Measurements from ENCODE around the gene INF2. TPM values are rescaled to one million over a fixed set of nuclear protein-coding genes. Genes with fewer than 3 reads are reported as not detected.
"Not testable (repeated sequence)": the region's sequence is repeated elsewhere in the genome, so short reads cannot be mapped to it uniquely, and the experiment has no call there.

The INF2 gene
- polyA plus RNA-seq (2013, experiment 1 of 2; ENCODE audit: insufficient read length): 56.1 TPM
- polyA plus RNA-seq (2013, experiment 2 of 2; ENCODE audit: insufficient read length): 55.1 TPM

GRCh38 chr14:104689109-104689880 is at the start of gene INF2:
TSS of gene INF2 (plus strand) at chr14:104689618. CDS start at chr14:104701366, 11,748 bp downstream.
- peak; percentile 68 for DNase-seq

DNA sequence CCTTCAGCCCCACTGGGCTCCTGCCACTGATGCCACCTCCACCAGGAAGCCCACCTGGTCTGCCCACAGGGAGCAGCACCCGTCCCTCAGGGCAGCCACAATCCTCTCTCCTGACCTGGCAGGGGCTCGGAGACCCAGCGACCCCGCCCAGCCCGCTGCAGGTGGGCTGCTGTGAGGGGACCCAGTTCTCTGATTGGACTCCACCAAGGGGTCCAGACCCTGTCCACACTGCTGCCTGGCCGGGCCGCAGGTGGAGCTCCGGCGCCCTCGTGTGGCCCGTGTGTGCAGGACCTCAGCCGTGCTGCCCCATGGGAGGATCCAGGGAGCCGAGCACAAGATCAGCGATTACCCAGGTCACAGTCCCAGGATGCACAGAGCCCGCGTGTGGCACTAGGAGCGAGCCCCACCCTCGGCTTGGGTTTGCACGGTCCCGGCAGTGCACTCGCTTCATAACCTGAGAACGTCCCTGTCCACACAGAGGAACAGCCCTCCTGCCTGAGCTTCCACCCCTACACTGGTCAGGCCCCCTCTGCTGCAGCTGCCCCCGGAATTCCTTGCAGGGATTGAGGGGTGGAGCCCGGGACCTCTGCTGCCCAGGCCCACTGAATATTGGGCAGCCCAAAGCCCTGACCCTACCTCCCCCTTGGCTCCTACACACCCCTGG is 49.4 kb upstream of the INF2 start:
- peak; percentile 49 for DNase-seq

DNA sequence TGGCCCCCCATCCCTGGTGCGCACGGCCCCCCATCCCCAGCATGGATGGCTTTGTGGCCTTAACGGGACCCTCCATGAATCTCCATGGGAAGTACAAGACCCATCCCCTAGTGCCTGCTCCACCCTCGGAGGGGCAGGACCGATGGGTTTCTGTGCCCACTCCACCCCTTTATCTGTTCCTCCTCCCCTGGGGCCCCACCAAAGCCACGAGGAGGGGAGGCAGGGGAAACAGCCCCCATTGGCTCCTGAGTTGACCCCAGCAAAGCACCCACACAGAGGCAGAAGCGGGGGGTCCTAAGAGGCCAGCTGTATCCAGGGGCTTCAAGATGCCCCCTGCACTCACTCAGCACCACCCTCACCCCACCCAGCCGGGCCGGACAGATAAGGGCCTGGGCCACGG is 48.7 kb upstream of the INF2 start:
- no peak for DNase-seq

DNA sequence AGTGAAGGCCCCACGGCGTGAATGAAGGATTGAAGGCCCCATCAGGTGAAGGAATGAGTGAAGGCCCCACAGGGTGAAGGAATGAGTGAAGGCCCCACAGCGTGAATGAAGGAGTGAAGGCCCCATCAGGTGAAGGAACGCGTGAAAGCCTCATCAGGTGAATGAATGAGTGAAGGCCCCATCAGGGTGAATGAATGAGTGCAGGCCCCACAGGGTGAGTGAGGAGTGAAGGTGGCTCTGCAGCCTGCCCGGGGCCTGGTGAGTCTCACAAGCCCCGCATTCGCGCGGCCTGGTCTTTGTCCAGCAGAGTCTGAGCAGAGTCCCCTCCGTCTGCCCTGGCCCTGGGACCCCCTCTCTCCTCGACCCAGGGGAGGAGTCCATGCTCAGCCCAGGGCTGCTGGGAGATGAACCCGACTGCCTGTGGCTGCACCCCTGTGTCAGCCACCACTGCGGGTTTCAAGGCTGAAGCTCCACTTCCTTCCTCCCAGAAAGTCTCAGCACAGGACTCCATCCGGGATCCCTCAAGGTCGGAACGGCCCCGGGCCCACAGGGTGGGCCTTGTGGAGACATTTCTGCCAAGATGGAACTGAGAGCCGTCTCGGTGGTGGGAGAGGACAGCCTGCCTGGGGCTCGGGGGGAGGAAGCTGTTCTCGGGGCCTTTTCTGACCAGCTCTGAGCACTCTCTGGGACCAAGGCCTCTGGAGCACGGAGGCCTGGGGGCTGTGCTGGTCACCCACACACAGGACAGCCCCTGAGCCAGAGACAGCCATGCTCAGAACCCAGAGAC is 47.5 kb upstream of the INF2 start:
- DNase-seq: no peak

DNA sequence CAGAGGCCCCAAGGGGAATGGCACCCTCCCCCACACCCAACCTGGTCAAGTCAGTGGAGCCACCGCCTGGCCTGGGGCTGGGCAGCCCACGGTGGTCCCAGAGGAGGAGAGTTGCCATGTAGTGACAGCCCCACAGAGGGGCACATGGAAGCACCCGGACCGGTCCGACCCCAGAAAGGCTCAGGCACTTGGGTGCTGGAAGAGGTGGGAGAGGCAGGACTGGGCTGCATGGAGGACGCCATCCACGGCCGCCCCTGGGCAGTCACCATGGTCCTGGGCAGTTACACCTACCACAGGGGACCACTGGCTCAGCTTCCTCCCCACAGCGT is 46.9 kb upstream of the INF2 start:
- DNase-seq: no peak

- DNase-seq: no peak
Observed at GRCh38 chr14:104643306-104643705, 46.1 kb upstream of the INF2 start.

GRCh38 chr14:104644091-104644635 is 45.3 kb upstream of the INF2 start:
- DNase-seq: no peak

- no peak for DNase-seq
Observed at GRCh38 chr14:104644656-104645378, 44.6 kb upstream of the INF2 start.

- peak; percentile 33 for DNase-seq
Observed at GRCh38 chr14:104647467-104648043, 41.9 kb upstream of the INF2 start.

- DNase-seq: peak; percentile 52
Observed at GRCh38 chr14:104650057-104650980, 39.1 kb upstream of the INF2 start.

GRCh38 chr14:104650981-104651875 is 38.2 kb upstream of the INF2 start:
- no peak for DNase-seq

GRCh38 chr14:104651876-104652260 is 37.5 kb upstream of the INF2 start:
- no peak for DNase-seq

DNA sequence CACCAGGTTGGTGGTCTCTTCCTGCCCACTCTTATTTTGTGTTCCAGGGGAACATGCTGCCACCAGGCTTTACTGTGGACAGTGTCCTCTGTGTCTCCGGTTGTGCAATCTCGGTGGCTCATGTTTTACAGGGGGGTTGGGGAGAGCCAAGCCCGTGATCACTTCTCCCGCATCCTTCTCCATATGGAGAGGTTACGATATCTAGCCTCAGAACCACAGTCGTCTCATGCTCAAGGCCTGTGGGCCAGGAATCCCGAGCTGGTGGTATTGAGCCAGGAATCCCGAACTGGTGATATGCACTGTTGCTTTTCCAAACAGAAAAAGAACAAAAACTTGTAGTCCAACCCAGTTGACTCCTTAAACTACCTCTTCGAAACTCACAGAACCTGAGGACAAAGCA is 37.0 kb upstream of the INF2 start:
- no peak for DNase-seq

- not testable (repeated sequence) for DNase-seq
Observed at GRCh38 chr14:104653130-104653920, 36.1 kb upstream of the INF2 start.

- no peak for DNase-seq
Observed at GRCh38 chr14:104654119-104654518, 35.3 kb upstream of the INF2 start.

DNA sequence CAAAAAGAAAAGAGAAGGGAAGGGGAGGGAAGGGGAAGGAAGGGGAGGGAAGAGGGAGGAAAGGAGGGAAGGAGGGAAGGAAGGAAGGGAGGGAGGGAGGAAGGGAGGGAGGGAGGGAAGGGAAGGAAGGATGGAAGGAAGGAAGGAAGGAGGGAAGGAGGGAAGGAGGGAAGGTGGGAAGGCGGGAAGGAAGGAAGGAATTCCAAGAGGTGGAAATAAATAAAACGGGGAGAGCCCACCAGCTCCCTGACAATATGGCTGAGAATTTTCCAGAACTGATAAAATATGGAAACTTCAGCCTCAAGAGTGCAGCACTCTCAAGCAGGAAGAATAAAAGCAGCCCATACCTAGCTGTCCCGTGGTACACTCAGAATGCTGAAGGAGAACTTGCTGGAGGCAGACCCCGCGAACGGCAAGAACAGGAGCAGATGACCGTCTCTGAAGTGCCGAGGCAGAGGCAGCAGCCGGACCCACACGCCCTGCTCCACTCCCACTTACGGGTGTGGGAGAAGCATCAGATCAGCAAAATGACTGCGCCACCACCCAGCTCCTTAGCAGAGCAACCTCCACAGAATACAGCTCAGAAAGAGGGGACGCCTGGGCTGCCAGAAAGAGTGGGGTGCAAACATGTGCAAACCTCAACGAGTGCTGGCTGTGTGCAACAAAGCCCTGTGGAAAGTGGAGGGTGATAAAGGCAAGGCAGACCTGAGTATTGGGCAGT is 34.1 kb upstream of the INF2 start:
- DNase-seq: no peak

- DNase-seq: no peak
Observed at GRCh38 chr14:104656014-104656714, 33.3 kb upstream of the INF2 start.

All from fibroblast of skin of scalp (primary cell).